EL (cell line): ENCODE data around the gene TTC22.

Experiments
- DNase-seq: peaks from one replicate; pipeline ENCODE4 v3.0.0-alpha.2; 2016

Gene TTC22

DNA sequence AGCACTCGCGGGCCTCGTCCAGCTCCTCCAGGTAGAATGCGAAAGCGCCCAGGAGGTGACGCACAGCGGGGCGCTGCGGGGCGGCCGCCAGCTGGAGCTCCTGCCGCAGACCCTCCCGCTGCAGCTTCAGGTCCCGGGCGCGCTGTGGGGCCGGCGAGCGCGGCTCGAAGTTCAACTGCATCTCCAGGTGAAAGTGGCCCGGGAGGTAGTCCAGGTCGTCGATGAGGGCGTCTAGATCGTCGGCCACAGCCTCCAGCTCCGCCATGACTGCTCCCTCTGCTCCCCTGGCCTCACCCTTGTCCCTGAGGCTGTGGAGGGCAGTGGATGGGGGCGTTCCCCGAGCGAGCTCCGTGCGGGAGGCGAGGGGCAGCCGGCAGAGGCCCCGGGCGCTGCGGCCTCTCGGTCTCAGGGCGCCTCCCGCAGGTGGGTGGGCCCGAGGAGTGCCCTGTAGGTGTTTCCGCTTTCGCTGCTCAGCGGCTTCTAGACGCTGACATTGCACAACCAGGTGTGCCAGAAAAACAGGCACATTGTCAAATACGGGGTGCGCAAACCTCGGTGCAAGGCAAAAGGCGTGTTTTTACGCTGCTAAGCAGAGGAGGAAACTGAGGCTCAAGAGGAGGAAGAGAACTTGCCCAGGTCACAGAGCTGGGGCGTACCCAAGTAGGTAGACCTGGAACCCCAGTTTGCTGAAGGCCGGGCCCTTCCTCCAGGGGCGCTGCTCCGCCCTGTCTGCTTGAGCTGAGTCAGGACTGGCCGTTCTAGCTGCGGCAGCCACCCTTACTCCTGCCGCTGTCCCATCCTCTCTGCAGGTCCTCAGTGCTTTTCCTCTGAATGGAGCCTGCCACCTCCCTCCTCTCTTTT is at the start of gene TTC22:
Gene TTC22, minus strand, starts transcription at position 425 of the 861 bp plus-strand sequence. Its CDS starts 160 bp downstream, at position 265.
- DNase-seq = no peak

DNA sequence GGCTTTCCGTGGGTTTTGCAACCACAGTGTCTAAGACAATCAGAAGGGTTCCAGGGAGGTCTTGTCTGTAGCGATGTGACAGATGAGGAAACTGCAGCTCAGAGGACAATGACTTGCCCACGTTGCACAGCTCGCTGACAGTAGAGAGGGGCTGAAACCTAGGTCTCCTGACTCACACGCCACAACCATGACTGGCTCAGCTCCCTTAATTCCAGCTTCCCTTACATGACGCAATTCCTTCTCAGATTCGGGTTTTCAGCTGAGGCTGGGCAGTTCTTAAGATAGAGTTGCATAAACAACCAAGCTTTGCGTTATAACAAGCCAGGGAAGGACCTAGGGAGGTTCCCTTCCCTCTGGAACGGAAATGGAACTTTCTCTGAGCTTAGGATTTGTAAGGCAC is 49.6 kb upstream of the TTC22 start:
- peak; percentile 92 for DNase-seq

DNA sequence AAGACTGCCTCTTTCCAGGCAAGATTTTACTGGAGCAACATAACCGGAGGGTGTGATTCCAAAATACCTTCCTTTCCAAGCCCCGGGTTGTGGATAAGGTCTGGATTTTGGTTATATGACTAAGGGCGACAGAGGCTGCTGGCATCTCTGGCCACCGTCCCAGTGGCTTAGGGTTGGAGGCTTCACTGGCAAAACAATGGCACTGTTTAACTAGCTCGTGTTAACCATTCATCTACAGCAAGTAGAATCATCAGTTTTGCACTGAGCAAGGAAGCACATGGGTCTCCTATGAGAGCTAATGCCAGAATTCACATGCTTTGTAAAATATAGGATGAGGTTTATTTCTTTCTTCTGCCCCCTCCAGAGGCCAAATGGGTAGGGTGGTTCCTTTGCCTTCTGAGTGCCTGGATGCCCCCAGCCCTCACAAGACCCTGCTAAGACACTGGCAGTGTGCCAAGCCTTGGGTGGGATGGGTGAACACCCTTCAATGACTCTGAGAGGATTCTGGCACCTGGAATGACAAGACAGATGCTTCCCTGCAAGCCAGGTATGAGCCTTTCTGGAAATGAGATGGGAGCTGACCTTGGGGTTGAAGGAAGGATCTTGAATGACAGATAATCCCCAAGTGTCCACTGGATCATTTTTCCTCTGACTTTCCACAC is 49.1 kb upstream of the TTC22 start:
- DNase-seq = peak; percentile 54

DNA sequence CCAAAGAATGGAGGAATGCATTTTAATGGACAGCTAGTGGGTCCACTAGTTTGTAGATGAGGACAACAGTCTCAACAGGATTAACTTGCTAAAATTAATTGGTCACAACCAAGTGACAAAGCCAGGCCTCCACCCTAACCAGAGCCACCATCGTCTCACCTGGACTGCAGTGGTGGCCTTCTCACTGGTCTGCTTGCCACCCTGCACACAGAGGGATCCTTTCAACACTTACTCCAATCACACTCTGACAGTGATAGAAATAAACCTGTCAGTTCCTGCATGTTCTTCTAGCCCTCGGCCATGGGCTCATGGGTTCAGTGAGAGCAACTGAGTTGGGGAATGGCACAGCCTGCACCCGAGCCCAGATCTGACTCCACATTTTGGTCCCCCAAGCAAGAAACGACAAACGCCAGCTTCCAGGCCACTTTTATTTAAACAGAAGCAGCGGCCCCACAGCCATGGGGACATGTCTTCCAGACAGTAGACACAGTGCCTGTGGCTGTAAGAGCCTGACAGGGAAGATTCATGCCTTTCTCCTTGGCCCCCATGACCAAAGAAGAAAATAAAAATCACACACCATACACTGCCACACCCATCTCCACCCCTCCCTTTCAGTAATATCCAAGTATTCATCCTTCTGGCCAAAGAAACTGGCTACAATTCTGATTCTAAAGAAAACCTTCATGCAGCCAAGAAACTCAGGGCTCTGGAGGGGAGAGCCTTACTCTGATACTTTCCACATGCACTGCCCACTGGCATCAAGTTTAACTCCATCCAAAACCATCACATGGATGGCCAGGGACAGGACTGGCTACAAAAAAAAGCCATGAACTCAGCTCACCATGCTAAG is 48.3 kb upstream of the TTC22 start:
- DNase-seq = no peak

DNA sequence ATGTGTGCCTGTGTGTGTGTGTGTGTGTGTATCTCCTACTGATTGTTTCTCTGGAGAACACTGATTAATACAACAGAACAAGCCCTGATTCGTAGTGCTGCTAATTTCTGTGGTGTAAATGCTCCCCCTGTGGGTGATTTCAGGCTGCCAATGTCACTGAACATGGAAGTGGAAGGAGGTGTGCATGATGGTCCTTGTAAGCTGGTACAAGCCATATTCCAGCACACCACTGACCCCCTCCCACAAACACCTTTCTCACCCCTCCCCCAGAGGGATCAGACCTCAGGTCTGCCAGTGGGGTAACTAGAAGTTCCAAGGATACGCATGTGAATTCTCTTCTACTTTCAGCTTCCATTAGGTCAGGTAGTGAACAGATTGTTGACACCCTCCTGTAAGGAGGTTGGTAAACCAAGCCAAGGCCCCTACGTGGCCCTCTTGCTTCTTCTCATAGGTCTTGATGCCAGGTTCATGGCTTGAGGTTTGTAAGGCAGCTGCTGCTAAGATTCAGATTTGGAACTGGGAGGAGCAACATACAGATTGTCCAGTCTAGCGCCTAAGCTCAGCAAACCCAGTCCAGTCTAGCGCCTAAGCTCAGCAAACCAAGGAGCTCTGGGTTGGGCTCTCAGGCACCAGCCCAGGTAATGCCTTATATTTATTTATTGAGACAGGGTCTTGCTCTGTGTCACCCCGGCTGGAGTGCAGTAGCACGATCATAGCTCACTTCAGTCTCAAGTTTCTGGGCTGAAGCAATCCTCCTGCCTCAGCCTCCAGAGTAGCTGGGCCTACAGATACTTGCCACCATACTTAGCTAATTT is 47.2 kb upstream of the TTC22 start:
- no peak for DNase-seq

DNA sequence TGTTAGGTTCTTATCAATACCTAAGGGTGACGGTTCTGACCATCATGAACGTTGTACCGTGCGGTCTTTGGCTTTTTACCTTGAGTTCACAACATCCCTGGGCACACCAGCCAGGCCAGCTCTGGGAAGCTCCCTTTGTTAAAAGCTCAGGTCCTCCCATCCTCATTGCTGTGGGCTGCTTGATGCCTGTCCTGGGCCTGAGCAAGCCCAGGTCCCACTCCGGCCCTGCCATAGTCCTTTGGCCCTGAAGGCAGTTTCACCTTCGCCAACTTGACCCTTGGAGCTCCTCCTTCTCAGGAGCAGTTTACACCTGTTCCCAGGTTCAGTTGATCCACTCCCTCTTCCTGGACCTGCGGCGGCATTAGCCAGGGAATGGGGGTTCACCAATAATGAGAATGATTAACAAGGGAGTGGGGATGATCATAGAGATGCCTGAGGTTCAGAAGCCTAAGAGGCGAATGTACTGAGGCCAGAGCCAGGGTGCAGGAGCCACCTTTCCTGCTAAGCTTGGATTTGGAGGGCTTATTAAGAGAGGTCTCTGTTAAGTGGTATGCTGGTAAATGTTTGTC is 45.7 kb upstream of the TTC22 start:
- no peak for DNase-seq

DNA sequence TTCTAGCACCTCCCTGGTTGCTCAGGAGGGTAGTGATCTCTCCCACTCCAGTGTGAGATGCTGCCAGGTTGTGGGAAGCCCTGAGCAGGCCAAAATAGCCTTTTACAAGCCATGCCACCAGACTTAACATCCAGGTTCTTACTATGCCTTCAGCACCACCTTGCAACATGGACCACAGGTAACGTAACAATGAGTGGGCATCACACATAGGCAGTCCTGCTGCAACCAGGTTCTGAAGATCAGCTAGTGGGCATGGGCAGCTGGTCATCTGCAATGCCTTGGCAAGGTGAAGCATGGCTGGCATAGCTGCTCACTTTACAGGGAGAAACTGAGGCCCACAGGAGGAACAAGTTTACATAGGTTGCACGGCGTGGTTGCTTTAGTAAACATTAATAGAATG is 45.2 kb upstream of the TTC22 start:
- no peak for DNase-seq

DNA sequence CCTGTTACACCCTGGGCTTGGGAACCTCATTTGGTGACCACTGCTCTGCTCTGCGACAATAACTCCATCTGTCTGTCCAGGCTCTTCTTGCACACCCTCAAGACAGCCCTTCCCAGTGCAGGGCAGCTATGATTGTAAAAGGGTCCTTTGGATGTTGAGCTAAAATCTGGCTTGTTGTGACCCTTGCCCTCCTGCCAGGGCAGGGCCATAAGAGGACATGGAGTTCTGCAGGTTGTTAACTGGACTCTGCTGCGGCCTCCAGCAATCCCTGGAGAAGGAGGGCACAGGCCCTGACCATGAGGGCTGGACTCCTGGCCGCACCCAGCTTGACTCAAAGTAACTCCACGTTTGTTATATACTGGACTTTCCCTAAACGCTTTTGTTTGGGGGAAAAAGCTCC is 44.6 kb upstream of the TTC22 start:
- DNase-seq = no peak

DNA sequence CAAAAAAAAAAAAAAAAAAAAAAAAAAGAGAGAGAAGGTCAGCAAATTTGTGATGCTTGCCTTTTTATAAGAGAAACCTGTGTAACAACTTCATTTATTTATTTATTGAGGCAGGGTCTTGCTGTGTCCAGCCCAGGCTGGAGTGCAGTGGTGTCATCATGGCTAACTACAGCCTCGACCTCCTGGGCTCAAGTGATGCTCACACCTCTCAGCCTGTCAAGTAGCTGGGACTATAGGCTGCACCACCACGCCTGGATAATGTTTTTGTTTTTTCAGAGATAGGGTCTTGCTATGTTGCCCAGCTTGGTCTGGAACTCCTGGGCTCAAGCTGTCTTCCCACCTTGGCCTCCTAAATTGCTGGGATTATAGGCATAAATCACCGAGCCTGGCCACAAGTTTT is 43.4 kb upstream of the TTC22 start:
- no peak for DNase-seq

DNA sequence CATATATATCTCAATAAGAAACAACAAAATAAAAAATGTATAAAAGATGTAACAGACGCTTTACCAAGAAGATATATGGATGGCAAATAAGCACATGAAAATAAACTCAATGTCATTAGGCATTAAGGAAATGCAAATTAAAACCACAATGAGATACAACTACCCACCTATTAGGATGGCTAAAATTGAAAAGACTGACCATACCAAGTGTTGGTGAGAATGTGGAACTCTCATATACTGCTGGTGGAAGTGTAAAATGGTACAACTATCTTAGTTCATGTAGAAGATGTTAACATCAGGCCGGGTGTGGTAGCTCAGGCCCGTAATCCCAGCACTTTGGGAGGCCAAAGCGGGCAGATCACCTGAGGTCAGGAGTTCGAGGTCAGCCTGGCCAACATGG is 42.3 kb upstream of the TTC22 start:
- DNase-seq = no peak

DNA sequence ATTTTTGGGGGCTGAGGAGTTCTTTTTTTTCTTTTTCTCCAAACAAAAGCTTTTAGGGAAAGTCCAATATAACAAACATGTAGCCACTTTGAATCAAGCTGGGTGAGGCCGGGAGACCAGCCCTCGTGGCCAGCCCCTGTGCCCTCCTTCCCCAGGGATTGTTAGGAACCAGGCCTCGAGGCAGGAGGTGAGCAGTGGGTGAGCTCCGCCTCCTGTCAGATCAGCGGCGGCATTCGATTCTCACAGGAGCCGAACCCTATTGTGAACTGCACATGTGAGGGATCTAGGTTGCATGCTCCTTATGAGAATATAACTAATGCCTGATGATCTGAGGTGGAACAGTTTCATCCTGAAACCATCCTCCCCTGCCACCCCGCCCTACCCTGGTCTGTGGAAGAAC is 41.8 kb upstream of the TTC22 start:
- no peak for DNase-seq

DNA sequence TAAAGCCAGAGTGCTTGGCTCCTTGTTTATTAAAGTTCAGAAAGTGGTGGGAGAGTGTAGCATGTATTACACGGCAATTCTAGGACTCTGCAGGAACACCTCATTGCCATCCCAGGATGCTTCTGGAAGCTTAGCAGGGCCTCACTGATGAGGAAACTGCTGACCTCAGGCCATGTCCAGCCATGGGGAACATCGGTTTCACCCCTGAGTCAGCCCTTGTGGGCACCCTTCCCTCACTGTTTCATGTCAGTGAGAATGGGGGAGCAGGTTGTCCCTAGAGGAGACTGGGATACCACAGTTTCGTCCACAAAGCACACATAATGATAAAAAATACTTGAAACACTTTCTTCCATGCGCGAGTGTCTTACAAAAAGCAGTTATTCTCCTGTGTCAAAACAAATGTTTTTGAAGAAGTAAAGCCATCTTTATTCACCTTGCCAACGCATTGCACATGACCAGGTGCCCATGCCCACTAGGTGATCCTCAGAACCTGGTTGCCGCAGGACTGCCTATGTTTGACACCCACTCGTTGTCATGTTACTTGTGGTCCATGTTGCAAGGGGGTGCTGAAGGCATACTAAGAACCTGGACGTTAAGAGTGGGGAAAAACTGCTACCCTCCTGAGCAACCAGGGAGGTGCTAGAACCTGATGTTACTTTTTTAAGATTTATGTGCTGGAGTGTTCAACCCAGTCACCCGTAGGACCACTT is 41.2 kb upstream of the TTC22 start:
- DNase-seq = no peak

DNA sequence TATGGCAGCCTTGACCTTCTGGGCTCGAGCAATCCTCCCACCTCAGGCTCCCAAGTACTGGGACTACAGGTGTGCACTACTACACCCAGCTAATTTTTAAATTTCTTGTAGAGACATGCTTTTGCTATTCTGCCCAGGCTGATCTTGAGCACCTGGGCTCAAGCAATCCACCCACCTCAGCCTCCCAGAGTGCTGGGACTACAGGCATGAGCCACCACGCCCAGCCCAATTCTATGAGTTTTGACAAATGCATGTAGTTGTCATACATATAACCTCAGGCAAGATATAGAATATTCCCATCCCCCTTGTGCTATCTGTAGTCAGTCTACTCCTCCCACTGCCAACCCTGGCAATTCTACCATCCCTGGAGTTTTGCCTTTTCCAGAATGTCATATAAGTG is 38.7 kb upstream of the TTC22 start:
- no peak for DNase-seq

DNA sequence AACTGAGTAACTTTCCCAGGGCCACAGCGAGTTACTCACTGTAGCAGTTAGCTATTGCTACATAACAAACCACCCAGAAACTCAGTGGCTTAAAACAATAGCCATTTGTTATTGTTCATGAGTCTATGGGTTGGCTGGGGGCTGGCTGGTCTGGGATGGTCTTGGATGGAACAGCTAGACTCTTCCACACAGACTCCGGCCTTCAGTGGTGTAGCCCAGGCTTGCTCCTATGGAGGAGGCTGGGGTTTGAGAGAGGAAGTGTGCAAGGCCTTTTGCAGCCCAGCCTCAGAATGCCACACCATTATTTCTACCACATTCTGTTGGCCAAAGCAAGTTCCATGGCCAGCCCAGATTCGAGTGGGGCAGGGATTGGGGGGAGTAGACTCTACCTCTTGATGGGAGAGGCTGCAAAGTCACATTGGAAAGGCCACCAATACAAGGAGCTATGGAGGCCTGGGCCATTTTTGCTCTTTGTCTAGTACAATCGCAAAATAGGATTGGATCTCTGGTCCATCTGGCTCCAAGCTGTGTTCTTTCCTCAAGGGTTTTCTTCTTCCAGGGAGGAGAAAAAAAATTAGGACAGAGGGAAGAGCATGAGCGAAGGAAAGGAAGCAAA is 37.5 kb upstream of the TTC22 start:
- no peak for DNase-seq

DNA sequence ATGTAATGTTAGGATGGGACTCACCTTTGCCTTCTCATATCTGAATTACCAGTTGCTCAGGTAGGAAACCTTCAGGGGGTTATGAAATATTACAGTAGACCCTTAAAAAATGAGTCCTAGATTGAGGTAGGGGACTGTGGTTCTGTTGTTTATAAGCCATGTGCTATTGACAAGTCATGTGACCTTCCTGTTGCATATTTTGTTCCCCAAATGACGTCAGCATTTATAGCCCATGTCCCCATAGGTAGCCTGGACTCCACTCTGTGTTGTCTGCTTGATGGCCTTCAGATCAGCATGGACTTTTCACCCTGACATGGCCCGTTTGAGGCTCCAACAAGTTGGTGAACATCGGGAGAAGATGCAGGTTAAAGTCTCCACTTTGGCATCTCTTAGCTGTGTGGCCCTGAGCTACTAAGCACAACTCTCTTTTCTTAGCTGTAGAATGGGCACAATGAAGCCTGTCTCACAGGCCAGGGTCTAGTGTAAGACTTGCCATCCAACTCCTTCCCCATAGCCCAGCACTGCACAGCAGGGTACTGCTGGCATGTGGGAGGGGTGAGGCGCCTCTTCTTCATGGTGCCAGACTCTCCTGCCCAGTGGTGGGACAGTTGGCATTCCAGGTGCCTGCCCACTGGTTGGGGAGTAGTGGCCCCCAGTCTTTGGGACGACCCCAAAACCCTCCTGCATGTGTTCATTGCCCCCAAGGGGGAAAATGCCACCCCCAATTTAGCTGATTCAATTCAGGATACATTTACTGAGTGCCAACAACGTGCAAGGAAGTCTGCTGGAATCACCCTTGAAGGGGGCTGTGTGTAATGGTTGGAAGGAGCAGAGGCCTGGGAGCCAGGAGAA is 36.1 kb upstream of the TTC22 start:
- no peak for DNase-seq

DNA sequence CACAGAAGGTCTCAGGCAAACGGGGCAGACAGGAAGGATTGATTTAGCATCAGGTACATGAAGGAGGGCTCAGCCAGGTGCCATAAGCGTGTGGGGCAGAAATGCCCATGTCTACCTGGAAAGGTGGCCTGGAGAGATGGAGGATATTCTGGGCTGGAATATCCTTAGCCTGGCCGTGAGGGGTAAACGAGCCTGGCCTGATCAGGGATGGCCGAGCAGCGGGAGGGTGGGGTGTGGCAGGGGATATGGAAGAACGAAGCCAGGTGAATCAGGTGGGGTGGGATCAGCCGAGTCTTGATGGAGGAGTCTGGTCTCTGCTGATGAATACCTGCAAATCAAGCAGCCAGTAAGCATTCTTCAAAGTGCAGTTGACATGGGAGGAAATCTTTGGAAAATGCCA is 35.5 kb upstream of the TTC22 start:
- no peak for DNase-seq

DNA sequence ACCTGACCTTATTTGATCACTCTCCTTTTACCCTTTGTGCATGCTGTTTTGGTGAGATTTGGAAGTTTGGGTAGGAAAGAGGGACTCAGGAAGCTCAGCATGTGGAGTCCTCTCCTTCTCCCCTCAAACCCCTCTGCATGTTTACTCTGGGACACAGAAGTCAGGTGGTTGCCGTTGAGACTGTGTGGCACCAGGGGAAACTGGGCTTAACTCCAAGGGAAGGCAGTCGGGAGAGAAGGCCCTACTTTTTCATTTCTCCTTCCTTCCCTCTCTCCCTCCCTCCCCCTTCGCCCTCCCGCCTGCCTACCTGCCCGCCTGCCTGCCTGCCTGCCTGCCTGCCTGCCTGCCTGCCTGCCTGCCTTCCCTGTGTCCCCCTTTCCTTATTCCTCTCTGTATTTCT is 34.8 kb upstream of the TTC22 start:
- no peak for DNase-seq

DNA sequence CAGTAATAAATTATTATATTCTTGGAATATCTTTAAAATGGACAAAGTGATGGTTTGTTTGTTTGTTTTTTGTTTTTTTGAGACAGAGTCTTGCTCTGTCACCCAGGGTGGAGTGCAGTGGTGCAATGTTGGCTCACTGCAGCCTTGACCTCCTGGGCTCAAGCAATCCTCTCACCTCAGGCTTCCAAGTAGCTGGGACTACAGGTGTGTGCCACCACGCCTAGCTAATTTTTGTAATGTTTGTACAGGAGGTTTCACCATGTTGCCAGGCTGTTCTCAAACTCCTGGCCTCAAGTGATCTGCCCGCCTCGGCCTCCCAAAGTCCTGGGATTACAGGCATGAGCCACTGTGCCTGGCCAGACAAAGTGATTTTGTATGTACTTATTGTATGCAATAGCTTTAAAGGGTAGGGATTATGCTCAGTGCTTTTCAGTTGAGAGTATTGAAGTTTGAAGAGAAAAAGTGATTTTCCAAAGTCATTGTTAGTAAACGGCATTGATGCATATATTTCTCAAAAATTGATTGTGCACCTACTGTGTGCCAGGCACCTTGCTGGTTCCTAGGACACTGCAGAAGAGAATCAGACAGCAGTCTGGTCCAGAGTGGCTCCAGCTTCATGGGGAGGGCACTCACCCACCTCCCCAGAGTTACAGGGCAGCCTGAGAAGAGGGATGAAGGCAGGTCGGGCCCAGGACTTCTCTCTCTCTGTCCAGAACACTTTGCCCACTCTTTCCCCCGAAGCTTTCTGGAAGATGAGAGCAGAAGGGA is 34.2 kb upstream of the TTC22 start:
- no peak for DNase-seq

DNA sequence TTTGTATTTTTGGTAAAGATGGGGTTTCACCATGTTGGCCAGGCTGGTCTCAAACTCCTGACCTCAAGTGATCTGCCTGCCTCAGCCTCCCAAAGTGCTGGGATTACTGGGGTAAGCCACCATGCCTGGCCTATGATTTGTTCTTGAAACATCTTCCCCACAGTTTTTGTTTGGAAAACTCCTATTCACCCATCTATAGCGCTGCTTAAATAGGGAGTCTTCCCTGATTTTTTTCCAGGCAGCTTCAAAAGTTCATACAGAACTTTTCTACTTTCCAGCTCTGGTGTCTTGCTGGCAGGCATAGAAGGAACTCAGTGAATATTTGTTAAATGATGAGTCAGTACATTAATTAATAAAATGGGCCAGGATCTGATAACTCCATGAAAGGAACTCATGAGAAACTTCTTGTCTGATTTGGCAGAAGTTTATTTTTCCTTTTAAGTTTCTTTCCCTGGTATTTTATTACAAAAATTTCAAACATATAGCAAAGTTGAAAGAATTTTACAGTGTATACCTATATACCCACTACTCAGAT is 33.0 kb upstream of the TTC22 start:
- no peak for DNase-seq
